Measurements from ENCODE around the gene RPH3AL.

The RPH3AL gene

DNA sequence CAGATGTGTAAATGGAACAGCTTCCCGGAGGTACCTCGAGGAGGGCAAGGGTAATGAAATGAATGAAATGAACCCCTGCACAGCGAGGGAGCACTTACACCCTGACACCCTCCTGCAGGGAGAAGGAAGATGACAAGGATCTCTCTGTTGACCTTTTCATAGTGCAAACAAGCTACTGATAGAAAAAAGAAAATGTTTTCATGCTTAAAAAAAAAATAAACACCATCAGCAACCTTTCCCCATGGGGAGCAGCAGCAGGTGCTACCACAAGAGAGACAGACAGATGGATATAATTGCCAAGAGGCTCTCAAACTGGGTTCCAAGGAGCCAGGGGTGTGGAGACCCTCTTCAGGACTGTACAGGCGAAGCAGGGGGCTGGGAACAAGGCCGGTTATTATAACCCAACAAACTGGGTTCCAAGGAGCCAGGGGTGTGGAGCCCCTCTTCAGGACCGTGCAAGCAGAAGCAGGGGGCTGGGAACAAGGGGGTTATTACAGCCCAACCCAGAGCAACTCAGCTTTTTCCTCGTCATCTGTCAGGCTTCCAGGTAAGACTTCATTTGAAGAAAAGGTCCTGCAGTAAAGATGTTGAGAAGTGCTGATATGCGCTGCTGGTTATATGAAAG is 718 bp upstream of the RPH3AL start:
- no peak for DNase-seq

DNA sequence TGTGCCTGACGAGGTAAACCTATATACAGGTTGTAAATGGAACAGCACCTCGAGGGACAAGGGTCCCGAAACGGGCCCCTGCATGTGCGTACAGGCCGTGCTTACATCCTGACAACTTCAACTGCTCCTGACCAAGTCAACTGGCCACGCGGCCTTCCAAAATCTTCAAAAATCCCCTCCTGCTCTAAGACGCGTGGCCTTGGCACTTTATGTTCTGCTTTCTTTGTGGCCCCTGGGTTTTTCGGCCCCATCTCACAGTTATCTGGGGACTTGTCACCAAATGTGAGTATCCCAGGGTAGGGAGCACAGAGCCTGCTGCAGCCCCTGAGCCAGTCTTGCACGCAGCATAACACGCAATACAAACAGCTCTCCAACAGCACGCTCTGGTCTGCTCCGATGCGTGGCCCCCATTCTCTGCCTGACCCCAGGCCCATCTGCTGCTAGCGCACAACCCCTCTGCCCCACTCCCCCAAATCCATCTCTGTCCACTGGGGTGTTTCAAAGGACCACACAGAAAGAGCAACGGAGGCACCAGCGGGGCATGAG is 659 bp downstream of the RPH3AL start:
- no peak for DNase-seq

- DNase-seq = no peak
Observed at GRCh38 chr17:351449-351738, 1.2 kb downstream of the RPH3AL start.

- DNase-seq = peak; percentile 33
Observed at GRCh38 chr17:350706-351448, 1.7 kb downstream of the RPH3AL start.

GRCh38 chr17:349666-350065 is 2.9 kb downstream of the RPH3AL start:
- DNase-seq = no peak

GRCh38 chr17:348692-349425 is 3.7 kb downstream of the RPH3AL start:
- no peak for DNase-seq

DNA sequence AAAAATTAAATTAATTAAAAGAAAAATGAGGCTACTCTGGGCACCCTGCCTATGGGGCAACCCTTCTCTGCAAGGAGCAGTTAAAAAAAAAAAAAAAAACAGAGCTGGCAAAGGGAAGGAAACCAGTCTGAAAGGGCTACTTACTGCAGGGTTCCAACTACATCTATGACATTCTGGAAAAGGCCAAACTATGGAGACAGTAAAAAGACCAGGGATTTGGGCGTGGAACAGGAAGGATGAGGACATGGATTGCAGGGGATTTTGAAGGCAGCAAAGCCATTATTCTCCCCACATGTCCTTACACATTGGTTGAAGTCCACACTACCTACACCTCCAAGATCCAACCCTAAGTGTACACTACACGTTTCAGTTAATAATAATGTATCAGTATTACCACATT is 4.6 kb downstream of the RPH3AL start:
- no peak for DNase-seq

GRCh38 chr17:347309-347899 is 5.2 kb downstream of the RPH3AL start:
- no peak for DNase-seq

- no peak for DNase-seq
Observed at GRCh38 chr17:345992-346785, 6.4 kb downstream of the RPH3AL start.

- no peak for DNase-seq
Observed at GRCh38 chr17:345261-345660, 7.3 kb downstream of the RPH3AL start.

GRCh38 chr17:343875-344752 is 8.5 kb downstream of the RPH3AL start:
- no peak for DNase-seq

GRCh38 chr17:343211-343610 is 9.4 kb downstream of the RPH3AL start:
- DNase-seq = no peak

DNA sequence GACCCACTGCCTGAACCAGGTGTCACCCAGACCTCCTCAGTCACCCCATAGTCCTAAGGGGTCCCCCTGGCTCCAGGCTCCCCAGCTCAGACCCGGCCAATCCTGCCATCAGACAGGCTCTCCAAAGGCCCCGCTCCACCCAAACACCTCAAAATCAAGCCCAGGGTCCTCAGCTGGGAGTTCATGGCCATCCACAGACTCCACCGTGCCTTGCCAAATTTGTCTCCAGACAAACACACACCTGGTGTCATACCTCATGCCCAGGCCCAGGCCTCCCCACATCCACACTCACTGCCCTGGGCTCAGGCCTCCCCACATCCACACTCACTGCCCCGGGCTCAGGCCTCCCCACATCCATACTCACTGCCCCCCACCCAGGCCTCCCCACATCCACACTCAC is 12.5 kb downstream of the RPH3AL start:
- no peak for DNase-seq

DNA sequence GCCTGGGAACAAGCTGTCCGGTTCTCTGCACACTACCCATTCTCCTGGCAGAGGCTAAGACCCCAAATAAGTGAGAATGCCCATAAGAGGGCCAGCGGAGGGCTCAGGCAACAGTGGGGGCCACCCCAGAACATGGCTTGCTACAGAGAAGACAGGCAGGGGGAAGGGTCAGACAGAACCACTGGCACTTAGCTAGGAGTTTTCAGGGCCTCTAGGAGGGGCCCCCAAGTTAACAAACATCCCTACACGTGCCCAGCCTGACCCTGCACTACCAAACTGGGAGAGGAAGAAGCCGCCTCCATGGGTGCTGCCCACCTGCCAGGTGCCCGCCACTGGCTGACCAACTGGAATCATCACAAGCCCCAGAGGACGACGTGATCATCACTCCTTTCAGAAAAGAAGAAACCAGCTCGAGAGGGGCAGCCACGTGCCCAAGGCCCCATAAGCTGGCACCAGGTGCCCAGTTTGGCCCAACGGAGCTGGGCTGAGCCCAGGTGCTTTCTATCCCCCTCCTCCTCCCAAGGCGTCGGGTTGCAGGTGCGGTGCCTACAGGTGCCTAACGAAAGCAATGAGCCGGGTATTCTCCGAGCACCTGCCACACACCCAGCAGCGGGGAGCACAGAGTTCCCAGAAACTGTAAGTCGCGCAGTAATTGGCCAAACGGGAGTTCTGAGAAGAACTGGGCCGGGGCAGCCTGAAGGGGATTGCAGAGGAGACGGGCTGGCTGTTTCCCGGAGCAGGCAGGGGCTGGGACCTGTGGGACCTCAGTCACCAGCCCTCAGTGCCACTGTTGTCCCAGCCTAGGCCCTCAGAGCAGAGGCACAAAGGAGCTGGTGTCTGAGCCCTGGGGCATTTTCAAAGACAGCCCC is 13.2 kb downstream of the RPH3AL start:
- DNase-seq = no peak

DNA sequence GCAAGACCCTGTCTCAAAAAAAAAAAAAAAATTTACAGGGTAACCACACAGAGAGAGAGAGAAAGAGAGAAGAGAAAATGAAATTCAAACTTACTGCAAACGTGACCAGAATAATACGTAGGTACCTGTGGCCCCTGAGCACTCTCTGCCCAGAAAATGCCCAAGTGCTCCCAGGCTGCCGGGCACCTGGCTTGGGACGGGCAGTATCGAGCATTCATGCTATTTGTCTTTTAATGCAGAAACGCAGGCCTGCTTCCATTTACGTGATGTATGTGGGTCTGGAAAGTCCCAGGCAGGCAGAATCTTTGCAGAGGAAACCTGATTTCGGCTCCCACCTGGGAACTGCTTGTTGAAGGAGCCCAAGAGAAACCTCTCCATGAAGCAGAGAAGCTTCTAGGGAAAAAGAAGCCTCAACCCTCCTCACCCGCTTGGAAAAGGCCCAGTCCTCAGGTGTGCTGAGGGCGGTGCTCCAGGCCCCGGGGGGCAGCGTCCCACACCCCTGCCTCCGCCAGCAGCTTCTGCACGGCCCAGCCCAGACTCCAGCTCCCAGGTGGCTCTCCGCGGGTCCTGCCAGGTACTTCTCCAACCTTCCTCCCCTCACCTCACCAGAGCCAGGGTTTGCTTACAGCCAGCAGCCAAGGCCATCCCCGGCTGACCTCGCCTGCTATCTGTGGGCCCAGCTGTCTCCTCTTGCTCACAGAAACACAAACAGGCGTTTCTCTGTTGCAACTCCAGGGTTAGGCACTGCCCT is 14.0 kb downstream of the RPH3AL start:
- no peak for DNase-seq

- no peak for DNase-seq
Observed at GRCh38 chr17:337866-338265, 14.7 kb downstream of the RPH3AL start.

GRCh38 chr17:337453-337852 is 15.2 kb downstream of the RPH3AL start:
- DNase-seq = no peak

- DNase-seq = no peak
Observed at GRCh38 chr17:337022-337420, 15.6 kb downstream of the RPH3AL start.

DNA sequence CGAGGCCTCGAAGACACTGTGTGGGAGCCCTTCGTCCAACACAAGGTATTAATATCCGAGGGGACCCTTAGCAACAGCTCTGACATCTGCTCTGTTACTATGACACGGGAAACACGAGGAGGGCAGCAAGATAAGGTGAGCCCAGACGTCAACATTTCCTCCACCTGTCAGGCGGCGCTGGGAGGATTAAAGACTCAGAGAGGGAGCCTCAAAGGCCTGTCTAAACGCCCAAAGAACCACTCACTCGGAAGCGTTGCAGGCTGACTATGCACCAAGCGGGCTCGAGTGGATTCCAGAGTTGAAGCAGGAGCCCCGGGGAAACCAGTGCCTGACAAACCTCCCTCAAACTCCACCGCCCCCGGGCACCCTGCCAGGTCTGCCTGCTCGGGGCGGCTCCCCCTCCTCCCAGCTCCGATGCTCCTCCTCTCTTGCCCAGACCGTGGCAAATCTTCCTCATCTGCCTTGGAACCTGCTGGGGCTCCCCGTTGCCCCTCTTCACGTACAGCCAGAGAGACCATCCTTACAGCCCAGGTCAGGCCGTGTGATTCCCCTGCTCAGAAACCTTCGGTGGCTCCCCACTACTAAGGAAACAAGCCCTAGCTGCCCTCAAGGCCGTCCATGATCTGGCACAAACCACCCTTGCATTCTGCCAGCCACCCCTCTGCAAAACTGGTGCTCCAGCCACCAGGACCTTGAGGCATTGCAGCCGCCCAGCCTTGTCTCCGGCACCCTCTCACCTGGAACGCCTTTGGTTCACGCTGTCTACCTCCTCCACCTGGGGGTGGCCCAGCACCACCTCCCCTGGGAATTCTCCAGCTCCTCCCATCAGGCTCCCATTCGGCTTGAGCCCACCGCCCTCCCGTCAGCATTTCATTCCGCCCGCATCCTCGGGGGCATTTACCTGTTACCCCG is 16.2 kb downstream of the RPH3AL start:
- DNase-seq = no peak

Measured in kidney glomerular epithelial cell (primary cell).